GM18517 (cell line): Measurements from ENCODE around the gene SHLD1.
A peak's percentile ranks its signal among the peaks of the same experiment; 100 is the strongest.
"Not testable (repeated sequence)": the region's sequence is repeated elsewhere in the genome, so short reads cannot be mapped to it uniquely, and the experiment has no call there.

ENCODE experiments used
- ATAC-seq: cut with Tn5 transposase; IDR thresholded peaks from one replicate; pipeline ENCODE4 v1.9.1; 2021; ENCODE audit warnings: mild to moderate bottlenecking, moderate library complexity; ENCODE audit not compliant: unreplicated experiment

SHLD1 gene

GRCh38 chr20:5779071-5779900 lies 29.1 kb downstream of the SHLD1 start:
- no peak for ATAC-seq

DNA sequence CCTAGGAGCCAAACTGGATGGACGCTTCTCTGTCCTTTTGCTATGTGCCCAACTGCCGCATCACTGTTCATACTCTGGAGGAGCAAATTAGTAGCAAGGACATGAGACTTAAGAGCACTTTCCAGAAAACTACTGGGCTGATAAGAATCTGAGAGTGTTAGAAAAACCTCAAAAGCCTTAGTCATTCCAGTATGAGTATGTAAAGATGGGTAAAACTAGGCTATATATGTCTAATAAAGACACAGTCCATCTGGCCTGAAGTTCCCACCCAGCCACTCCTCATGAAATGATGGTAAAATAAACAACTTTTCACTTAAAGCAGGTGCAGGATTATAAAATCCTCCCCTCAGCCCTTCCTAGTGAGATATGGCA lies 30.6 kb downstream of the SHLD1 start:
- ATAC-seq: no peak

DNA sequence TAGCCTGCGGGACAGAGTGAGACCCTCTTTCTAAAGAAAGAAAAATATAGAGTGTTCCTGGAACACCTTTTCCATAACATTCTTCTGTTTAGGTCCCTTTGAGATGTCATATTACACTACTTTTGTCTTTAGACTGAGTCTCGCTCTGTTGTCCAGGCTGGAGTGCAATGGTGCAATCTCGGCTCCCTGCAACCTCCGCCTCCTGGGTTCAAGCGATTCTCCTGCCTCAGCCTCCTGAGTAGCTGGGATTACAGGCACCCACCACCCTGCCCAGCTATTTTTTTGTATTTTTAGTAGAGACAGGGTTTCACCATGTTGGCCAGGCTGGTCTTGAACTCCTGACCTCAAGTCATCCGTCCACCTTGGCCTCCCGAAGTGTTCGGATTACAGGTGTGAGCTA lies 31.2 kb downstream of the SHLD1 start:
- ATAC-seq: not testable (repeated sequence)

- no peak for ATAC-seq
These were observed 31.9 kb downstream of the SHLD1 start for GRCh38 chr20:5781798-5782750.

DNA sequence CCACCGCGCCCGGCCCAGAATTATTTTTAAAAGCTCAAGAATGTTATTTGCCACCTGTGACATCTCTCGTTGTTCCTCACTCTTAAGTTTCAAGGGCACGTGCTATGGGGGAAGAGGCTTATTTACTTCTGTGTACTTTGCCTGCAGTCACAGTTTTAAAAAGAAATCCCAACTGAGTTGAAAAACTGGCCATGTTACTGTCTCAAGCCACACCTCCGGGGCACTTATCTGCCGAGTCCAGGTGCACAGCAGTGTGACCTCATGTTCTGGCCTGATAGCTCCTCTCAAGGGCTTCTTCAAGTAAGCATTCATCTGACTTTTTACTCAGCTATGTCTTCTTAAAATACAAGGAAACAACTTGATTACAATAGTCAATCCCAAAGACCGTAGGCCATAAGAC lies 34.5 kb downstream of the SHLD1 start:
- ATAC-seq: no peak

DNA sequence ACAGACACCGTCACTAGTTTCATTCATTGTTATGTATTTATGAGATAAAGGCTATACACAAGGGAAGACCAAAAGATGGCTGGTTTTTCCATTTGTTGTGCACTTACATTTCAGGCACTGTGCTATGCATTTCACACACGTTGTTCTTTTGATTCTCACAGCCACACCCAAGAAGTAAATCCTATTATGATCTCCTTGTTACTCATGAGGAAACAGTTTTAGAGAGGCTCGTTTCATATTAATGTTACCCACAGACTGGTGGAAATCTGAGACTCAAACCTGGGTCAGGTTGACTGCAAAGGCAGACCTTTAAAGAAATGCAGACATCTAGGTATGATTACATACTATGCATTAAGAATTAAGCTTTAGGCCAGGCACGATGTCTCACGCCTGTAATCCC lies 34.9 kb downstream of the SHLD1 start:
- no peak for ATAC-seq

GRCh38 chr20:5786930-5787795 lies 37.0 kb downstream of the SHLD1 start:
- no peak for ATAC-seq

DNA sequence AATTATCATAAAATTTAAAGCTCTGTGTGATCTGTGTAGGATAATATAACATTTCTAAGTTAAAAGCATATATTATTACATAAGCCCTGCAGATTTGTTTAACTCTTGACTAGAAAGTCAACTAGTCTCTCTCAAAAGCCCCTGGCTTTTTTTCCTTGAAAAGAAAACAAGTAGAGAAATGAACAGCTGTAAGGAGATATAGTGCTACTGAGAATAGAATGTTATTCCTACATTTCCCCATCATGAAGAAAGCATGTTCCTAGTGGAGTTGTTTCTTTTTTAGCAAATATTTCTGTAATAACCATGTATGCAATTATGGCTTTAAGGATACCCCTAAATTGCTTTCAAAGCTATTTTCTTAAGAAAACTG lies 37.6 kb downstream of the SHLD1 start:
- ATAC-seq: no peak

- peak; percentile 89 for ATAC-seq
These were observed 38.2 kb downstream of the SHLD1 start for GRCh38 chr20:5788385-5788895.

DNA sequence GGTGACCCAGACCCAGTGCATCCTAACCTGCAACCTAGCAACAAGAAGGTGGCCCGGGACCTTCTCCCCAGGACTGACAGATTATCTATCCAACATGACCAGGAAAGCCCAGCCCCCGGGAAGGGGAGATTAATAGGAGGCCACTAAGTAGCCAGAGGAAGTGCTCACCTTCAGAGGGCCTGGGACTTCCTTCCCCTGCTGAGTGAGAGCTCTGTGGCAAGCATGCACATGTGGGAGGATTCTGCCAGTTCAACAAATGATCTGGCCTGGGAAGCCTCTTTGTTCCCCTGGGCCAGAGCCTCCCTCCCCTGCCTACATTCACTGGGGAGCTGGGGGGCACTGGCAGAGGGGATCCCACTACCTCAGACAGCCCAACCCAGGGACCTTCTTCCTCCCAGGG lies 39.6 kb downstream of the SHLD1 start:
- ATAC-seq: no peak

GRCh38 chr20:5793916-5794315 lies 43.7 kb downstream of the SHLD1 start:
- ATAC-seq: no peak

GRCh38 chr20:5796331-5797040 lies 46.3 kb downstream of the SHLD1 start:
- no peak for ATAC-seq

- no peak for ATAC-seq
These were observed 47.0 kb downstream of the SHLD1 start for GRCh38 chr20:5797165-5797564.

DNA sequence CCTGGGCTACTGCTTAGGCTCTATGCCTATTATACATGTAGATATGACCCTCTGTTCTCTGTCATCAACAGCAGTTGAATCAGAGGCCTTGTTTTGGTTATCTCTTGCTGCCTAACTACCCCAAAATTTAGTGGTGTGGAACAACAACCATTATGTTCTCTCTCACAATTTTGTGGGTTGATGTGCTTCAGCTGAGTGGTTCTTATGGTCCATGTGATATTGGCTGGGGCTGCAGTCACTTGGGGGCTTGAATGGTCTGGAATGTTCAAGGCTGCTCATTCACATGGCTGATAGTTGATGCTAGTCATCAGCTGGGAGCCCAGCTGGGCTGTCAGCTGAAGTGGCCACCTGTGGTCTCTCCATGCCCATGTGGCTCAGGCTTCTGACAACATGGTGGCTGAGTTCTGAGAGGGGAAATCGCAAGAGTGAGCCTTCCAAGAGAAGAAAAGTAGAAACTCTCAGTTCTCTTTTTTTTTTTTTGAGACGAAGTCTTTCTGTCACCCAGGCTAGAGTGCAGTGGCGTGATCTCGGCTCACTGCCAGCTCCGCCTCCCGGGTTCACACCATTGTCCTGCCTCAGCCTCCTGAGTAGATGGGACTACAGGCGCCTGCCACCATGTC lies 47.8 kb downstream of the SHLD1 start:
- peak; percentile 91 for ATAC-seq

DNA sequence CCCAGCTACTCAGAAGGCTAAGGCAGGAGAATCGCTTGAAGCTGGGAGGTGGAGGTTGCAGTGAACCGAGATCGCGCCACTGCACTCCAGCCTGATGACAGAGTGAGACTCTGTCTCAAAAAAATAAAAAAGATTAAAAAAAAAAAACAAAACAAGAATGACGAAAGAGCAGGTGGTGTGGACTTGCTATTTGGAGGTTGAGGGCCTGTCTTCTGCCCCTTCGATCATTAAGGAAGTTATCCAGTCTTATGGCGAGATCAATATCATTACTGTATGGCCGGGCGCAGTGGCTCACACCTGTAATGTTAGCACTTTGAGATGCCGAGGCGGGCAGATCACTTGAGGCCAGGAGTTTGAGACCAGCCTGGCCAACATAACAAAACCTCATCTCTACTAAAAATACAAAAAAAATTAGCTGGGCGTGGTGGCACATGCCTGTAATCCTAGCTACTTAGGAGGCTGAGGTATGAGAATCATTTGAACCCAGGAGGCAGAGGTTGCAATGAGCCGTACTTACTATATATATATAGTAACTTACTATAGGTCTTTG lies 53.6 kb downstream of the SHLD1 start:
- not testable (repeated sequence) for ATAC-seq

- no peak for ATAC-seq
These were observed 56.5 kb downstream of the SHLD1 start for GRCh38 chr20:5806457-5807263.

GRCh38 chr20:5807431-5807830 lies 57.2 kb downstream of the SHLD1 start:
- no peak for ATAC-seq

DNA sequence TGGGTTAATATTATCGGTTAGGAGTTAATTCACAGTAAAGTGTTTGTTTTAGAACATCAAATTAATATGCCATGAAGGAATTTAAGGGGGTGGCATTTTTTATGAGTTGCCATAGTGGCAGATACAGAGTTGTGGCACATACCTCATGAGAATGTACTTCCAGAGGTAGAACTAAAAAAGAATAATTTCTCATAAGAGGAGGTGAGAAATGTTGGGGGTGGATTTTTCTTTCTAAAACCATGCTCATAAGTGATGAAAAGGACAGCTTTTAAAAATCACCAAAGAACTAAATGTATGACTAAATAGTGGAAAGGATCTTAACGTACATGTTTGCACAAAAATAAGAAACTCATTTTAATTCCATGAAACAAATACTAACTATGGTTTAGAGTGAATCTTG lies 58.7 kb downstream of the SHLD1 start:
- no peak for ATAC-seq

DNA sequence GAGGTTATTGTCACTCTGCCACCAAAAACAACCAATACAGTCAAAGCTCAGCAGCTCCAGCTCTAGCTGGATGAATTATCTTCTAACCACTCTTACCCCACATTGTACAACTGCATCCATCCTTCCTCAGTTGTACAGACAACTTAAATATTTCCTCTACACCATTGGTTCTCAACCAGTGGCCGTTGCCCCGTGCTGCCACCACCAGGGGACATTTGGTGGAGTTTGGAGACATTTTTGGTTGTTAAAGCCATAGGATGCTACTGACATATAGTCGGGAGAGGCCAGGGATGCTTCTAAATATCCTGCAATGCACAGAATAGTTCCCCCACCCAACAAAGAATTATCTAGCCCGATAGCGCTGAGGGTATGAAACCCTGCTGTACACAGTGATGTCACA lies 59.3 kb downstream of the SHLD1 start:
- ATAC-seq: no peak
